Chondrocyte (in vitro differentiated cells): ENCODE results near the gene KIAA0825. TPM values are rescaled to one million over a fixed set of nuclear protein-coding genes. Genes with fewer than 3 reads are reported as not detected.

Experiments
- DNase-seq: peaks from one replicate; pipeline ENCODE4 v3.0.0; 2021; ENCODE audit warnings: mixed read lengths, low spot score
- H3K27ac Mint-ChIP-seq: one replicate; pipeline ENCODE4 v1.8.0; 2021; ENCODE audit warnings: mild to moderate bottlenecking, moderate library complexity, mixed read lengths; ENCODE audit not compliant: unreplicated experiment
- H3K27me3 Mint-ChIP-seq: 2 replicates; pipeline ENCODE4 v1.8.0; 2021; ENCODE audit warnings: low read depth, mixed read lengths
- H3K36me3 Mint-ChIP-seq: 2 replicates; pipeline ENCODE4 v1.8.0; 2021; ENCODE audit warnings: low read depth, mixed read lengths
- H3K4me1 Mint-ChIP-seq: 2 replicates; pipeline ENCODE4 v1.8.0; 2021; ENCODE audit warnings: low read depth, mild to moderate bottlenecking, mixed read lengths
- H3K4me3 Mint-ChIP-seq: one replicate; pipeline ENCODE4 v1.8.0; 2021; ENCODE audit warnings: mild to moderate bottlenecking, moderate library complexity, mixed read lengths; ENCODE audit not compliant: unreplicated experiment
- H3K9me3 Mint-ChIP-seq: 2 replicates; pipeline ENCODE4 v1.8.0; 2021; ENCODE audit warnings: low read depth, mixed read lengths
- CTCF ChIP-seq: fragments of 200-600 bp; sonication (generic); IDR thresholded peaks from 2 replicates; pipeline ENCODE4 v1.5.0; 2021; ENCODE audit warnings: antibody characterized with exemption, mild to moderate bottlenecking, moderate library complexity
- total RNA-seq: library from RNA; stranded (reverse); gene quantifications from 3 replicates; pipeline ENCODE4 v1.2.1, GENCODE V29; 2021

The KIAA0825 gene
- total RNA-seq, 1 donor from 2014 or later = 3.4 TPM

DNA sequence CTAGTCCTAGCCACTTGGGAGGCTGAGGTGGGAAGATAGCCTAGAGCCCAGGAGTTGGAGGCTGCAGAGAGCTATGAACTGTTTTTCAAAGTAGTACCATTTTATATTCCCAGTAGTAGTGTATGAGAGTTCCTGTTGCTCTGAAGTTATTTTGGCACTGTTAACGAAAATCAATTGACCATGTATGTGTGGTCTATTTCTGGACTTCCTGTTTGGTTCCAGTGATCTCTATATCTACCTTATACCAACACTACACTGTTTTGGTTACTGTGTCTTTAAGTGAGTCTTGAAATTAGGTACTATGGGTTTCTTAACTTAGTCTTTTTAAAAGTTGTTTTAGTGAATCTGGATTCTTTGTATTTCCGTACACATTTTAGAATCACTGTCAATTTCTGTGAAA lies 13.6 kb upstream of the KIAA0825 start:
- H3K4me1 Mint-ChIP-seq = no peaks in the 10 kb centered on the region
- no peak for TF ChIP-seq CTCF
- no peak for DNase-seq

DNA sequence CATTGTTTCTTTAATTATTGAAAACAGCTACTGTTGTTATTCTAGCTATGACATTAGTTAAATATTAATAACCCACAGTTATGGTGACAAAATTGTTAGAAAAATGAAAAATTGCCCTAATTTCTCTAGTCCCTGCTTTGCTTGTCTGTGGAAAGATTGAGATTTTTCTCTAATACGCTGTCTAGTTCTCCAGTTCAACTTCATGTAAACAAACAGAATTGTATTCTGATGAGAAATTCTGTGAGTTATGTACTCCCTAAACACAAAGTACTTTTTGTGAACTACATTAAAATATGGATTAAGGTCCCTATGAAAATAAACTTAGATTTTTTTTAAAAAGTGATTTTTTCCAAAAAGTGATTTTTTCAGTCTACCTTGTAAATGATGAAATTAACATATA lies 8.8 kb upstream of the KIAA0825 start:
- no peak for DNase-seq

More for the DNA sequence above, 13.6 kb upstream of the KIAA0825 start:
- Mint-ChIP-seq H3K36me3 (peaks cover 18% of the 10 kb centered on the region), H3K27ac (no peak overlapping the region), H3K27me3 (no peaks in the 10 kb centered on the region), H3K4me3 (no peak overlapping the region), H3K9me3 (peaks cover 13% of the 10 kb centered on the region)

DNA sequence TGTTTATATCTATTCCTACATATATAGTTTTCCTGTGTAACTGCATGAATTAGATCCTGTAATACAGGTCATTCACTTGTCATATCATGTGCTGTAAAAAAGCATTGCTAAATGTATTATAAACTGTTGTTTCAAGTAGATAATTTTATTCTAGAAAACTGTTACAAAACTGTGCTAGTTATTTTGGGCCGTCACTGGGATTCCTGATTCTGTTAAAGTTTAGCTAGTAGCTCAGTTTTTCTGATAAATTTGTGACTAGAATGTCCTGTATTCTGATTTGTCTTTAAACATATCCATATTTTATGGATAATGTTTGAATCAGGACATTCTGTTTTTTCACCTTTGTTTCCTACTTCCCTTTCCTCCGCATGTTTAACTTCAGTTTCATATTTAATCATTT lies 5.5 kb upstream of the KIAA0825 start:
- H3K27ac Mint-ChIP-seq = no peak overlapping the region
- H3K27me3 Mint-ChIP-seq = no peaks in the 10 kb centered on the region
- H3K36me3 Mint-ChIP-seq = no peaks in the 10 kb centered on the region
- no peaks in the 10 kb centered on the region for H3K9me3 Mint-ChIP-seq
- no peak for DNase-seq
- TF ChIP-seq CTCF = no peak
- peaks cover 23% of the 10 kb centered on the region for H3K4me1 Mint-ChIP-seq
- no peak overlapping the region for H3K4me3 Mint-ChIP-seq

More for the DNA sequence above, 8.8 kb upstream of the KIAA0825 start:
- Mint-ChIP-seq H3K9me3 (peaks cover 5% of the 10 kb centered on the region), H3K27ac (no peak overlapping the region), H3K4me3 (no peak overlapping the region), H3K4me1 (peaks cover 9% of the 10 kb centered on the region), H3K36me3 (peaks cover 14% of the 10 kb centered on the region), H3K27me3 (no peaks in the 10 kb centered on the region)
- no peak for TF ChIP-seq CTCF

- Mint-ChIP-seq H3K4me3 (no peak overlapping the region), H3K9me3 (no peaks in the 10 kb centered on the region), H3K4me1 (peaks cover 23% of the 10 kb centered on the region), H3K36me3 (no peaks in the 10 kb centered on the region), H3K27ac (no peak overlapping the region), H3K27me3 (no peaks in the 10 kb centered on the region)
- DNase-seq = no peak
- no peak for TF ChIP-seq CTCF
These were observed 4.6 kb upstream of the KIAA0825 start for GRCh38 chr5:94623011-94623410.

DNA sequence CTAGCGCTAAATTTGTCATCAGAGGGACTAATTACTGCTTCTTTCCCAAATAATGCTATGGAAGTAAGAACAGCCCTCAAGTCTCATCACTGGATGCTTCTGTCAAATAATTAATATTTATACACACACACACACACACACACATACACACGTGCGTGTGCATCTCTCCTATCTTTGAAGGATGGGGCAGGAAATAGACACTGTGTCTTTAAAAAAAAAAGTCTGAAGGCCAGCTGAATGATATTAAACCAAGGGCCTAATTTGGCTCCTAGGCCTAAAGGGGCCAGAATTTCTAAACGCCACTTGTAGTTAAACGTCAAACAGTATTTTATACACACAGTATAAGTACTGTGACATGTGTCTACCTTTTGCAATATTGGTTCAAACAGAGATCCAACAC lies 3.4 kb upstream of the KIAA0825 start:
- Mint-ChIP-seq H3K36me3 (no peaks in the 10 kb centered on the region), H3K27ac (no peak overlapping the region), H3K27me3 (no peaks in the 10 kb centered on the region), H3K9me3 (no peaks in the 10 kb centered on the region), H3K4me3 (no peak overlapping the region), H3K4me1 (peaks cover 32% of the 10 kb centered on the region)
- no peak for TF ChIP-seq CTCF
- DNase-seq = no peak
